NCI-H2196 (cell line): ENCODE measurements around the gene SPIN3.
A peak's percentile ranks its signal among the peaks of the same experiment; 100 is the strongest.
"Not testable (repeated sequence)": the region's sequence is repeated elsewhere in the genome, so short reads cannot be mapped to it uniquely, and the experiment has no call there.

Experiments
- DNase-seq: peaks from one replicate; lab custom pipeline; 2025; ENCODE audit not compliant: unreplicated experiment; lab: John Stamatoyannopoulos, UW

SPIN3 gene

DNA sequence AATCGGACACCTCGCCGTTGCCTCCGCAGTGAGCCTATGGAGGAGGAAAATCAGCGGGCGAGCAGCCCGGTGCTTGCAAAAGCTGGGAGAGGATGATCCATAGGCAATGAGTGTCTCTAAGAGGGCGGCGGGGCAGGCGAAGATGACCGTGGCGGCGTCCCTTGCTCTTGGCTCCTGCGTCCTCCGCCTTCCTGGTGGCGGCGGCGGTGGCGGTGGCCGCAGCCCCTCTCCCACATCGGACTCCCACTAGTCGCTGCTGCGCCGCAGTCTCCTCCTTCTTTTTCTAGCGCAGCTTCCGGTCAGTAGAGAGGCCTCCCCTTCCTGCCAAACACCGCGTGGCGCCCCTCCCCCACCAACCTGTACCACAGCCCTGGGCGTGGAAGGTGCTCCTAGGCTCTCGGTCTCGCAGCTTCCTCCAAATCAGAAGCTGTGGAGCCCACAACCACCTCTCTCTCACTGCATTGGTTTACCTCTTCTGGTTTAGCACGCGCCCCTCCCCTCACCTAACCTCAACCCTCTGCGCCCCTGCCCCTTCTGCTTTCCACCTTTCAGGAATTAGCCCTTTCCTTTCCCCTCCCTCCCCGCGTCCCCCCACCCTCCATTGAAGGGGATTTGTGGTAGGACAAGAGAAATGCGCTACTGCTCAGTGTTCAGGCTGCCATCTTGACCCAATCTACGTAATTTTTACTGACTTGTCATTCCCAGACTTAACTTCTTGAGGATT, at the start of gene SPIN3:
TSS of gene SPIN3 (minus strand) at position 271 of the 724 bp plus-strand sequence. CDS start 594 bp downstream, outside the sequence.
- peak; percentile 75 for DNase-seq

DNA sequence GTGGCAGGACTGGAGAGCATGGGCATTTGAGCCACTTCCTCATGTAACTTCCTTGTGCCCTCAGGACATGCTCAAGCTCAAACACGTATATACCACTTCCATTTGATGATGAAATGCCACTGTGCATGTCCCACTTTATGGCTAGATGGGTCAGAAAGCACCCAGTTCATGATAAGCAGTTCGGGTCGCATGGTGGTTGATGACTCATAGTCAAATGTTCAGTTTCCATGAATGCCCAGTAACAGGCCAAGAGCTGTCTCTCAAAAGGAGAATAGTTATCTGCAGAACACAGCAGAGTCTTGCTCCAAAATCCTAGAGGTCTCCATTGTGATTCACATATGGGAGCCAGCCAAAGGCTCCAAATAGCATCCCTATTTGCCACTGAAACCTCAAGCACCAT, 48.9 kb upstream of the SPIN3 start:
- DNase-seq = no peak

DNA sequence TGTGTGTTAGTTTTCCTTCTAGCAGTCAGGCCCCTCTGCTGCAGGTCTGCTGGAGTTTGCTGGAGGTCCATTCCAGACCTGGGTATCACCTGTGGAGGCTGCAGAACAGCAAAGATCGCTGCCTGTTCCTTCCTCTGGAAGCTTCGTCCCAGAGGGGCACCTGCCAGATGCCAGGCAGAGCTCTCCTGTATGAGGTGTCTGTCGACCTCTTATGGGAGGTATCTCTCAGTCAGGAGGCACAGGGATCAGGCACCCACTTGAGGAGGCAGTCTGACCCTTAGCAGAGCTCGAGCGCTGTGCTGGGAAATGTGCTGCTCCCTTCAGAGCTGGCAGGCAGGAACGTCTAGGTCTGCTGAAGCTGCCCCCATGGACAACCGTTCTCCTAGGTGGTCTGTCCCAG, 41.9 kb upstream of the SPIN3 start:
- not testable (repeated sequence) for DNase-seq

DNA sequence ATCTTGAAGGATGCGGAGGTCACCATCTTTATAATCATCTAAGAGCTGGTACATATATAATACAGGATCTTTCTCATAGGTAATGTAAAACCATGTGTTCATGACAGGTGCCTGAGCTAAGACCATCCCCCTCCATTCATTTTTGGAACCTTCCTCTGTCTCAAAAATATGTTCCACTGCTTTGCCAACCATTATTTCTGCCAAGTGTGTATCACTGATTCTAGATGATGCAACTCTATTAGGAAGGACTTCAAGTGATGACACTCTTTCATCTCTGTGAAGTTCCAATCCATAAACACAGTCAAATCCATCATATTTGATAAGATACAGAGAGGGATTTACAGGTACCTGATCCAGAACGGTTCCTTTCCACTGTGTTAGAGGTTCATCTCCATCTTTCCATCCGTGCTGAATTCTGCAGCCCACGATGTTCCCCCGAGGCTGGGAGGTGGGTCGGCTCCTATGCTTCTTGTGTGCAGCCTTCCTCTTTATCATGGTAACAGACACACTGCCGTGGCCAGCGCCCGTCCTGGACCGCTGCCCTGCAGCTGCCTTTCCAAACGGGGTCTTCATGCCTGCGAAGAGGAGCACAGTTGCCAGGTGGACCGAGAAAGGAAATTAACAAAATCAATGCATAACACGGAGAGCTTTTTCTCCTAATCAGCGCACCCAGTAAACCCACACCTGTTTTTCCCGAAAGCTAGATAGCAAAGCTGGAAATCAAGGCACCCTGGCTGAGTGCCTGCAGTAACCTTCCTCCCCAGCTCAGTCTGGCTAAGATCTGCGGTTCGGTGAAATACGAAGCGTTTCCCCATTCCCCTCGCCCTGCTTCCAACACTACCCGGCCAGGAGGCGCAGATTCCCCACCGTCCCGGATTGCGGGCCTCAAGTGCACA, 718 bp downstream of the SPIN3 start:
- DNase-seq = no peak

DNA sequence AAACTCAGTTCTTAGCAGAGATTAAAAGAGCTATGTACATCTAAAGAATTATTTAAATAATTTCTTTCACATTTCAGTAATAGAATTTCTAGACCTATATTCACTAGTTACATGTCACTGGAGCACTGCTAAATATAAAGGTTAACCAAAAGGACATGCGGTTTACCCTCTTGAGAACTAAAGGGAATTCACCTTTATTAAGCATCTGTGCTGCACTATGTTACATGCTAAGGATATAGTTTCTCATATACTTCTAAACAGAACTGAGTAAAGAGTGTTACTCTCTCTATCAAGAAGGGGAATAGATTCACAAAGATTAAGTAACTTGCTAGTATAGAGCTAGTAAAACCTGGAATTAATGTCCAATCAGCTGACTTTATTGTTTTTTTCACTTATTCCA, 7.6 kb downstream of the SPIN3 start:
- DNase-seq = no peak

DNA sequence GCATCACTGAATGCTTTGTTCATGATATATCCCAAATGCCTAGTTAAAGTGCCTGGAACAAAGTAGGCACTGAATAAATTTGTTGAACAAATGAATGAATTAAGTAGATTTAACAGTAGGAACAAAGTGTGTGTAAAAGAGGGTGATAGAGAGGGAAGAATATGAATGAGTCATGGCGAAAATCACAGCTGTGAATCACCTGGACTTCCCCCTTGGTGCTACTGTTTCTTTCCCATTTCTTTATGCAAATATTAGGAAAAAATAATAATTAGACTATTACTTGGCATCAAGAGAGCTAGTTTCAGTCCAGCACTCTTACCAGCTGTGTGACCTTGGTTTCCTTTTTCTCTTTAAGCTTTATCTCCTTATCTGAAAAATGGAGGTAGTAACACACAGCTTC, 9.2 kb downstream of the SPIN3 start:
- no peak for DNase-seq

DNA sequence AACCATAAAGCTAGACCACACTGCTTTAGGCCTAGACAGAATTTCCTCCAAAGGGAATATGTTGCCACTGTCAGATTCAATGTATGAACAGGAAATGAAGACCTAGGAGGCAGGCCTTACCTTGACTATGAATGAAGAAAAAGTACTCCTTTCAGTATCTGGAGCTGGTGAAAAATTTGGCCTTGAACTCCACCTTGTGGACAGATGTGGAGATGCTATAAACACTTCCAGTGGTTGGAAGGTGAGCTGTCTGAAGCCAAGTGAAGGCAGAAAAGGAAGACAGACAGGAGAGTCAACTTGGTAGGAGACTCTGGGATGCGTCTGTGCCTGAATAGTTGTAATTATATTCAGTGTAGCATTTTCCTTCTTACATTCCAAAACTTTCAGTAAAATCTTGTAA, 17.2 kb downstream of the SPIN3 start:
- DNase-seq = peak; percentile 47

DNA sequence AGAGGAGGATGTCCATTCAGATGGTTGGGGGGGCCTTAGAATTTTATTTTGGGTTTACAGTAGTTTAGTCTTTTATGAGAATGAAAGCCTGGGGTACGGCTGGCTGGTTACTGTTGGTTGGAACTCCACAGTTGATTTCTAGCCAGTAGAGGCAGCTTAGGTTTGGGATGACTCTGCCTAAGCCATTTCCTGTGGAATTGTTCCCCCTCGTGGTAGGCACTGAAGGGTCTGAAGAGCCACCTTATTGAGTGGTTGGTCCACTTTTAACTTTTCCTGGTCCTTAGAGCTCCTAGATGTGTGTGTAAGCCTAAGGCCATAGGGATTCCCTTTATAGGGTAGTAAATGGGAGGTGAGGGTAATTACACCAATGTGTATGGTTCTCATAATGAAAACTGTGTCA, 19.7 kb downstream of the SPIN3 start:
- no peak for DNase-seq

DNA sequence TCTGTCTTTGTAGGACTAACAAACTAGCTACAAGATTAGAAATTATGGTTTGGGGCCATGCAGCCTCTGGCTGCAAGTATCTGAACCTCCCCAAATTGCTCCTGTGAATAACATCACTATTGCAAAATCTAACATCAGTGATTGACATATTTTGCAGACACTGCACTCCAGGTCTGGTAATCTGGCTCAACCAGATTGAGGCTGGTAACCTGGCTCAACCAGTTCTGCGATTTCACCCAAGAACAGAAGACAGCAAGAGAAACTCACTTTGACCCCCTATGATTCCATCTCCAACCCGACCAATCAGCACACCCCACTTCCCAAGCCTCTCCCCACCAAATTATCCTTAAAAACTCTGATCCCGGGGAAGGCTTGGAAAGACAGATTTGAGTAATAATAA, 20.9 kb downstream of the SPIN3 start:
- no peak for DNase-seq

DNA sequence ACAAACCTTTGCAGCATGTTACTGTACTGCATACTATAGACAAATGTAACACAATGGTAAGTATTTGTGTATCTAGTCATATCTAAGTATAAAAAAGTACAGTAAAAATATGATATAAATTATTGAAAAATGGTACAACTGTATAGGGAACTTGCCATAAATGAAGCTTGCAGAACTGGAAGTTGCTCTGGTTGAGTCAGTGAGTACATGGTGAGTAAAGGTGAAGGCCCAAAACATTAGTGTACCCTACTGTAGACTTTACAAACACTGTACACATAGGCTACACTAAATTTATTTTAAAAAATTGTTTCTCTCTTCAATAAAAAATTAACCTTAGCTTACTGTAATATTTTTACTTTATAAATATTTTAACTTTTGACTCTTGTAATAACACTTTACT, 25.8 kb downstream of the SPIN3 start:
- no peak for DNase-seq

DNA sequence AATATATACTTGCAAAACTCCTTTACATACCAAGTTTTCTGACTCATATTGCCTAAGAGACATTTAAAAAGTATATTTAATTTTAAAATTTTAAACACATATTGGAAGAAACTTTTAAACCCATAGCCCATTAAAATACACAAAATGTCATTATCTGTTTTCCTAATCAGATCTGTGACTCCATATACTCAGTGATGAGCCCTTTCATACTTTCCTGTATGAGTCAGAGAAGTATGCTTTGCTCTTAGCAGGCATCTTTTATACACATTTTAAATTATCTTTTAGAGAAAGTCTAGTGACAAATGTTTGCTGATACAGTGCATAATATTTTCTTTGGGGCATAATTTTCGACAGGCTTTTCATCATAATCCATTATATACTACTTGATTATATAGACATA, 26.4 kb downstream of the SPIN3 start:
- DNase-seq = no peak

DNA sequence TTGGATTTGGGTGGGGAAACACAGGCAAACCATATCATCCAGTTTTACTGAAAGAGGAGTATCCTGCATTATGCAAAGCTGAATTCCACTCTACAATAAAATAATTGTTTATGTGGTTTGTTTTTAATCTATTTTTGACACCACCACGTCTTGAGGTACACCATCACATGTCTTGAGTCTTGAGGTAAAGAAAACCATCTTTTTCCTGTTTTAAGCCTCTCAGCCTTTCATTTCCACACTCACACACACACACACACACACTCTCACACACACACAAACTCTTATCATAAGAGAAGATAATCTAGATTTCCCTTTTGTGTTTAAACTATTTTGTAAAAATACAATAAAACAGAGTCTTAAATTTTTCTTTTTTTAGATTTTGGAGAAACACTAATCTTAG, 32.0 kb downstream of the SPIN3 start:
- DNase-seq = no peak

DNA sequence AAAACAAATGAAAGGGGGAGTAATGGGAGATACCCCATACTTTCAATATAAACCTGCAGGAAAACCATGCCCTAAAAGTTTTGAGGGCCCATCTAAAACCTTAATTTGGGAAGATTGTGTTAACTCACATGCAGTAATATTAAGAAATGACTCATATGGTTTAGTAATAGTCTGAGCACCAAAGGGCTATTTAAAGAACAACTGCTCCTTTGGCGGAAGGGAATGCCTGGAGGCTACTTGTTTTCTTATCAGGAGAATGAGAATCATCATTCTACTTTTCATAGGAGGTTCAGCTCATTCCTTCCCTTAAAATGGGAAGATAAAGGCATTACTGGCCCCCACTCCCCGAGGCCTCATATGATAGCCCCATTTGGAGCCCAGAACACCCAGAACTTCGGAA, 47.6 kb downstream of the SPIN3 start:
- DNase-seq = no peak

DNA sequence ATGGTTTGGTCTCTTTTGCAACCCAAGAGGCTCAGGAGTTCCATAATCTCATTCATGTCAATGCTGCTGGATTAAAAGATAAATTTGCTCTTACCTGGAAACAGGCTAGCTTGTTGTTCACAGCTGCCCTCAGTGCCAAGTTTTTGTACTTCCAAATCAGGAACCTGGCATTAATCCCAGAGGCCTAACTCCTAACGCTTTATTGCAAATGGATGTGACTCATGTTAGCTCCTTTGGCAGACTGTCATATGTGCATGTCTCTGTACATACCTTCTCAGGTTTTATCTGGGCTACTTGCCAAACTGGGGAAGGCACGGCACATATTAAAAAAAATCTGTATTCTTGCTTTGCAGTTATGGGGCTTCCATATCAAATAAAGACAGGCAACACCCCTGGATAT, 49.1 kb downstream of the SPIN3 start:
- peak; percentile 78 for DNase-seq

DNA sequence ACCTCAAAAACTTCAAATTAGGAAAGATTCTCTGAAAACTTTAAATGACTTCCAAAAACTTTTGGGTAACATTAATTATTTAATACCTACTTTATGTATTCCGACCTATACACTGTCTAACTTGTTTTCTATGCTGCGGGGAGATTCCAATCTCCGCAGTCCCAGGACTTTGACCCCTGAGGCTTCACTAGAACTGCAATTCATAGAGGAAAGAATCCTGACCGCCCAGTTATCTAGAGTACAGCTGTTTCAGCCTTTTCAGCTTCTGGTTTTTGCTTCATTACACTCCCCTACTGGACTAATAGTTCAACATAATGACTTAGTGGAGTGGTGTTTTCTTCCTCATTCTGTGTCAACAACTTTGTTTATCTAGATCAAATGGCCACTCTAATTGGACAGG, 50.1 kb downstream of the SPIN3 start:
- not testable (repeated sequence) for DNase-seq

DNA sequence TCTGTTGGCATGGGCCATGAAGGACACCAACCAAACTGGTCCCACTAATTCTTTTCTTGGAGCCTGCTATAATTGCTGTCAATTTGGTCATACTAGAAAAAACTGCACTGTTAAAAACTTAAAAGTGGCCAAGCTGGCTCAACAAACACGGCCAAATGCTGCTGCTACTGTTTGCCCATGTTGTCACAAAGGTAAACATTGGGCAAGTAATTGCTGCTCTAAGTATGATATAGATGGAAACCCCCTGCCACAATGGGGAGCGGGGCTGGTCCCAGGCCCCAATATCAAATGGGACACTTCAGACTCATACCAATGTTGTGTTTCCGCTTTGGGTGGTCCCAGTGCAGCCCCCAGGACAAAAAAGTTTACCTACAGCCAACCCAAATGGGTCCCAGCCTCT, 52.1 kb downstream of the SPIN3 start:
- DNase-seq = no peak
